GM23248 (cell line): ENCODE data around the gene BTBD18. TPM values are rescaled to one million over a fixed set of nuclear protein-coding genes. Genes with fewer than 3 reads are reported as not detected.
A peak's percentile ranks its signal among the peaks of the same experiment; 100 is the strongest.

ENCODE experiments used
- DNase-seq: peaks from one replicate; pipeline ENCODE4 v3.0.0-alpha.2; 2015
- H2AFZ ChIP-seq: fragments of 200-600 bp; sonication (generic); 2 replicates; pipeline ENCODE4 v1.6.1; 2016; ENCODE audit warnings: antibody characterized with exemption
- H3F3A ChIP-seq: fragments of 200-600 bp; sonication (generic); 2 replicates; pipeline ENCODE4 v1.6.1; 2016; ENCODE audit warnings: mild to moderate bottlenecking, antibody characterized with exemption, mixed run types; ENCODE audit not compliant: insufficient read depth
- H3K27ac ChIP-seq: fragments of 200-600 bp; sonication (generic); 2 replicates; pipeline ENCODE4 v1.5.1; 2016; ENCODE audit warnings: mild to moderate bottlenecking
- H3K27me3 ChIP-seq: fragments of 200-600 bp; sonication (generic); replicated peaks from 2 replicates; pipeline ENCODE4 v1.6.1; 2016; ENCODE audit warnings: mild to moderate bottlenecking; ENCODE audit not compliant: insufficient read depth
- H3K36me3 ChIP-seq: fragments of 200-600 bp; sonication (generic); 2 replicates; pipeline ENCODE4 v1.6.1; 2016; ENCODE audit warnings: low read depth, mild to moderate bottlenecking
- H3K4me1 ChIP-seq: fragments of 200-600 bp; sonication (generic); 2 replicates; pipeline ENCODE4 v1.6.1; 2016; ENCODE audit warnings: mild to moderate bottlenecking; ENCODE audit not compliant: insufficient read depth
- H3K4me2 ChIP-seq: fragments of 200-600 bp; sonication (generic); one replicate; pipeline ENCODE4 v1.6.1; 2016; ENCODE audit warnings: mild to moderate bottlenecking; ENCODE audit not compliant: unreplicated experiment
- H3K4me3 ChIP-seq: fragments of 200-600 bp; sonication (generic); 2 replicates; pipeline ENCODE4 v1.5.1; 2016; ENCODE audit warnings: mild to moderate bottlenecking
- H3K79me2 ChIP-seq: fragments of 200-600 bp; sonication (generic); 2 replicates; pipeline ENCODE4 v1.6.1; 2016; ENCODE audit warnings: mild to moderate bottlenecking; ENCODE audit not compliant: insufficient read depth
- H3K9ac ChIP-seq: fragments of 200-600 bp; sonication (generic); 2 replicates; pipeline ENCODE4 v1.6.1; 2016; ENCODE audit warnings: mild to moderate bottlenecking
- H3K9me2 ChIP-seq: fragments of 200-600 bp; sonication (generic); 2 replicates; pipeline ENCODE4 v1.6.1; 2016; ENCODE audit warnings: mixed run types, mild to moderate bottlenecking, moderate library complexity; ENCODE audit not compliant: insufficient read depth
- H3K9me3 ChIP-seq: fragments of 200-600 bp; sonication (generic); one replicate; pipeline ENCODE4 v1.6.1; 2017; ENCODE audit warnings: low read depth
- H4K20me1 ChIP-seq: fragments of 200-600 bp; sonication (generic); 2 replicates; pipeline ENCODE4 v1.6.0; 2016; ENCODE audit not compliant: insufficient read depth
- EZH2 ChIP-seq: fragments of 200-600 bp; sonication (generic); IDR thresholded peaks from 2 replicates; pipeline ENCODE4 v1.6.1; 2018; ENCODE audit warnings: antibody characterized with exemption, mild to moderate bottlenecking; ENCODE audit not compliant: insufficient read depth, poor library complexity, severe bottlenecking
- EZH2phosphoT487 ChIP-seq: fragments of 200-600 bp; sonication (generic); IDR thresholded peaks from 2 replicates; pipeline ENCODE4 v1.6.1; 2018; ENCODE audit warnings: antibody characterized with exemption, moderate library complexity, mild to moderate bottlenecking, low read depth; ENCODE audit not compliant: insufficient read depth
- WGBS, 2 experiments: methylation state at CpG; one replicate each; pipeline ENCODE4 v1.1.6; 2015 to 2017; ENCODE audit warnings: low lambda C conversion rate in 2 of 2, low coverage in 1 of 2; ENCODE audit errors: missing lambda C conversion rate in 2 of 2; 5-methylcytosine and 5-hydroxymethylcytosine counted together
- in situ Hi-C: fragments of 300-500 bp; cut with MboI; formaldehyde crosslinking; loops from 2 replicates; pipeline ENCODE4 v1.15.0; 2020
- polyA plus RNA-seq: library from polyadenylated mRNA; unstranded; fragments of >200 nt; fragmentation: Nextera tagmentation; extraction: Ambion mirVana; gene quantifications from 2 replicates; pipeline ENCODE4 v1.2.1, GENCODE V29; 2016
- total RNA-seq: library from RNA; depleted of rRNA; stranded (reverse); fragments of >200 nt; shearing (Covaris generic); gene quantifications from 2 replicates; pipeline ENCODE4 v1.2.3, GENCODE V29; 2014

BTBD18 gene
- total and polyA plus RNA-seq, 2 experiments from 2014 or later = not detected

DNA sequence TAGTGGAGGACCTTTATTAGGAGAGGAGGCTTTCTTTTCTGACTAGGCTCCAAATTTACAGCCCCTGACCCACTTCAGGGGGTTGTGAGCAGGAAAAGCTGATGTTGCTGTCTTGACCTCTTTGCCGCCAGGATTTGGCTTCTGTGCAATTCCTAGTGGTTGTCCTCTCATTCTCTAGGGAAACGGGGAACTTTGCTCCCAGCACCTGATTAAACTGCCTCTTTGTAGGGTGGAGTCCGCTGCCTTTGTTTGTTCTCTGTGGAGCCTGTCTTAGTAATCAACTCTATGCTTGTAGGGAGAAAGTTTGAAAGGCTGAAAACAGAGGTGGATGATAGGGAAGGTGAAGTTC lies 26.3 kb upstream of the BTBD18 start:
- Histone ChIP-seq H3K4me3 (peak overlapping the region; percentile 58), H3K4me1 (peaks cover 55% of the 10 kb centered on the region), H4K20me1 (peaks cover 39% of the 10 kb centered on the region; the same call in 1 of the 2 replicates), H3F3A (peaks cover 60% of the 10 kb centered on the region), H3K27me3 (no peaks in the 10 kb centered on the region), H3K9ac (peak overlapping the region; percentile 79), H3K9me3 (no peaks in the 10 kb centered on the region), H3K27ac (peak overlapping the region; percentile 93), H3K79me2 (peaks cover 97% of the 10 kb centered on the region), H3K4me2 (peak overlapping the region; percentile 87), H3K9me2 (no peaks in the 10 kb centered on the region), H2AFZ (no peak overlapping the region), H3K36me3 (0 out of 2 replicates have a peak, but pooled peaks cover 3% of the 10 kb centered on the region)
- 47 to 51% methylated on average over 3 of the region's 3 CpGs for WGBS, 2 experiments
- no peak for DNase-seq
- no peak for TF ChIP-seq EZH2
- TF ChIP-seq EZH2phosphoT487 = no peak
- in situ Hi-C loops = no loop called here

DNA sequence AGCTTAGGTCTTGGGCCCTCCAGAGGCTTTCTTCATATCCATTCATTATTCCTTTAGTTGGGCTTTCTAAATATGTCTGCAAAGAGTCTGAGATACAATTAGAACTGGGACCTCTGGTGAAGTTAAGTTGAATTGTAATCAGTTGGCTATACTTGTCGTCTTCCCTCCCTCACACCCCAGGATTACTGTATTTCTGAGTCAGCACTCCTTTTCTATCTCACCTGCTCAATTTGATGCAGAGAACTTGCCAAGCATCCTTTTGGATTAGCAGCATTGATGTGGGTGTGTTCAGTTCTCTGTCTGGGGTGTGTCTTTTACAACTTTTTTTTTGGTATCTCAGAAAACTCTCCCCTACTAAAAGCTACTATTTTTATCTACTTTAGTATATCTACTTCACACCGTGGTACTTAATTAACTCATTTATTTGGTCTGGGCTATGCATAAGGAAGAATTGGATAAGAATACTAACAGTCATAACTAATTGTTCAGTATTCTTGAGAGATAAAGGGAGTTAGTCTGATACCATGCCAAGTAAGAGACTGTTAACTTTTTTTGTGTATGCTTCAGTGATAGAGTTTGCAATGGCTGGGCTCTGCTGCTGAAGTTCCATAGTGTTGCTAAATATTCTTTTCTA lies 25.1 kb upstream of the BTBD18 start:
- 0 out of 2 replicates have a peak, but pooled peaks cover 3% of the 10 kb centered on the region for H3K36me3 ChIP-seq
- H4K20me1 ChIP-seq = peaks cover 41% of the 10 kb centered on the region; the same call in 1 of the 2 replicates
- no peak for TF ChIP-seq EZH2phosphoT487
- TF ChIP-seq EZH2 = no peak
- H3K9ac ChIP-seq = 0 out of 2 replicates have a peak overlapping the region, but pooled peaks have one; percentile 79
- no peak overlapping the region for H2AFZ ChIP-seq
- WGBS, 2 experiments = 71 to 76% methylated on average over 2 of the region's 2 CpGs
- in situ Hi-C loops = no loop called here
- no peaks in the 10 kb centered on the region for H3K9me2 ChIP-seq
- DNase-seq = no peak
- H3K4me3 ChIP-seq = no peak overlapping the region
- H3F3A ChIP-seq = peaks cover 58% of the 10 kb centered on the region
- H3K27ac ChIP-seq = peak overlapping the region; percentile 93
- H3K27me3 ChIP-seq = no peaks in the 10 kb centered on the region
- H3K79me2 ChIP-seq = peaks cover 97% of the 10 kb centered on the region
- H3K4me2 ChIP-seq = peak overlapping the region; percentile 87
- peaks cover 61% of the 10 kb centered on the region for H3K4me1 ChIP-seq
- H3K9me3 ChIP-seq = no peaks in the 10 kb centered on the region

DNA sequence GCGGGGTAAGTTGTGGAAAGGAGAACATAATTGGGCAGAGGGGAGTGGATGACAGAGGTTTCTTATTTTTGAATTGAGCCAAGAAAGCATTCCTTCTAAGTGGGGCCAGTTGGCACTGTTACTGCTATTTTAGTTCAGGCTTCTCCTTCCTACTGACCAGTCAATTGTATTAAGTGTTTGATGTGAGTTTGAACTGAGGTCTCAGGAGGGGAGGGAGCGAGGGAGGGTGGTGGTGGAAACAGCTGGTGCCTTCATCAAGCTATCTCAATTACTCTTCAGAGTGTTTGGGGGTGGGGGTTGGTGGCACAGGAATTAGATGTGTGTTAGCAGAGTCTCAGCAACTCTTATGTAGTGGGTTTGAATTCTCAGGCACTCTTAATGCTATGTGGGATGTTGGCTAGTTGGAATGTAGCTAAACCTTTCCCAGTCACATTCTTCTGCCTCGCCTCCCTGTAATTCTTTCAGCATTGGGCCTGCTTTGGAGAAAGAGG lies 24.5 kb upstream of the BTBD18 start:
- peaks cover 38% of the 10 kb centered on the region; the same call in 1 of the 2 replicates for H4K20me1 ChIP-seq
- no peak overlapping the region for H3K9ac ChIP-seq
- peaks cover 97% of the 10 kb centered on the region for H3K79me2 ChIP-seq
- peak overlapping the region; percentile 93 for H3K27ac ChIP-seq
- no peaks in the 10 kb centered on the region for H3K27me3 ChIP-seq
- H3K9me2 ChIP-seq = no peaks in the 10 kb centered on the region
- DNase-seq = peak; percentile 60
- WGBS, 2 experiments = 77 to 81% methylated on average over 3 of the region's 3 CpGs
- H3K4me1 ChIP-seq = peaks cover 61% of the 10 kb centered on the region
- no peaks in the 10 kb centered on the region for H3K9me3 ChIP-seq
- TF ChIP-seq EZH2phosphoT487 = no peak
- TF ChIP-seq EZH2 = no peak
- 0 out of 2 replicates have a peak, but pooled peaks cover under 1% of the 10 kb centered on the region for H3K36me3 ChIP-seq
- H2AFZ ChIP-seq = no peak overlapping the region
- in situ Hi-C loops = no loop called here
- peaks cover 53% of the 10 kb centered on the region for H3F3A ChIP-seq
- H3K4me2 ChIP-seq = peak overlapping the region; percentile 37
- H3K4me3 ChIP-seq = peak overlapping the region; percentile 12; the same call in 1 of the 2 replicates

- Histone ChIP-seq H4K20me1 (peaks cover 43% of the 10 kb centered on the region; the same call in 1 of the 2 replicates), H3F3A (peaks cover 47% of the 10 kb centered on the region), H2AFZ (no peak overlapping the region), H3K4me3 (0 out of 2 replicates have a peak overlapping the region, but pooled peaks have one; percentile 12), H3K4me1 (peaks cover 61% of the 10 kb centered on the region), H3K79me2 (peaks cover 97% of the 10 kb centered on the region), H3K4me2 (peak overlapping the region; percentile 37), H3K27ac (peak overlapping the region; percentile 93), H3K36me3 (no peaks in the 10 kb centered on the region), H3K9me3 (no peaks in the 10 kb centered on the region), H3K9ac (no peak overlapping the region), H3K9me2 (no peaks in the 10 kb centered on the region), H3K27me3 (no peaks in the 10 kb centered on the region)
- 73 to 80% methylated on average over 5 of the region's 5 CpGs for WGBS, 2 experiments
- peak; percentile 14 for DNase-seq
- TF ChIP-seq EZH2 (no peak), EZH2phosphoT487 (no peak)
- in situ Hi-C loops = no loop called here
Observed at GRCh38 chr11:57775491-57775890, 23.9 kb upstream of the BTBD18 start.
